ENCODE results near the gene SEC14L3. TPM values are rescaled to one million over a fixed set of nuclear protein-coding genes. Genes with fewer than 3 reads are reported as not detected.

Gene SEC14L3
- total RNA-seq, 2 donors from 2014 or later, result not detected

- Histone ChIP-seq H3K4me3 (no peak overlapping the region), H3K27ac (no peak overlapping the region), H3K36me3 (no peaks in the 10 kb centered on the region), H3K9me3 (no peaks in the 10 kb centered on the region), H3K4me1 (no peaks in the 10 kb centered on the region), H3K27me3 (no peaks in the 10 kb centered on the region)
- DNase-seq (ENCODE audit: low spot score), result no peak
- no peak for TF ChIP-seq CTCF (IDR thresholded peaks at IDR 0.05)
Measured at GRCh38 chr22:30486118-30486517, 14.3 kb upstream of the SEC14L3 start.

GRCh38 chr22:30485362-30485988 lies 13.7 kb upstream of the SEC14L3 start:
- Histone ChIP-seq H3K4me1 (no peaks in the 10 kb centered on the region), H3K9me3 (no peaks in the 10 kb centered on the region), H3K36me3 (no peaks in the 10 kb centered on the region), H3K27ac (no peak overlapping the region), H3K4me3 (no peak overlapping the region), H3K27me3 (no peaks in the 10 kb centered on the region)
- peak; percentile 62 for DNase-seq (ENCODE audit: low spot score)
- peak in 1 of 2 donors; percentile 98 for TF ChIP-seq CTCF (IDR thresholded peaks at IDR 0.05)

GRCh38 chr22:30483169-30483568 lies 11.4 kb upstream of the SEC14L3 start:
- TF ChIP-seq CTCF (IDR thresholded peaks at IDR 0.05), result no peak
- H3K4me1 ChIP-seq, result no peaks in the 10 kb centered on the region
- no peaks in the 10 kb centered on the region for H3K36me3 ChIP-seq
- H3K27ac ChIP-seq, result no peak overlapping the region
- H3K27me3 ChIP-seq, result no peaks in the 10 kb centered on the region
- no peak overlapping the region for H3K4me3 ChIP-seq
- no peak for DNase-seq (ENCODE audit: low spot score)
- no peaks in the 10 kb centered on the region for H3K9me3 ChIP-seq

- DNase-seq (ENCODE audit: low spot score), result no peak
- no peak for TF ChIP-seq CTCF (IDR thresholded peaks at IDR 0.05)
- Histone ChIP-seq H3K4me3 (no peak overlapping the region), H3K4me1 (no peaks in the 10 kb centered on the region), H3K27ac (no peak overlapping the region), H3K27me3 (no peaks in the 10 kb centered on the region), H3K9me3 (no peaks in the 10 kb centered on the region), H3K36me3 (no peaks in the 10 kb centered on the region)
Measured at GRCh38 chr22:30481711-30482110, 9.9 kb upstream of the SEC14L3 start.

- Histone ChIP-seq H3K4me3 (no peak overlapping the region), H3K27ac (no peak overlapping the region), H3K27me3 (no peaks in the 10 kb centered on the region), H3K9me3 (no peaks in the 10 kb centered on the region), H3K4me1 (no peaks in the 10 kb centered on the region), H3K36me3 (no peaks in the 10 kb centered on the region)
- no peak for DNase-seq (ENCODE audit: low spot score)
- no peak for TF ChIP-seq CTCF (IDR thresholded peaks at IDR 0.05)
Measured at GRCh38 chr22:30479981-30480380, 8.2 kb upstream of the SEC14L3 start.

Measured in right atrium auricular region (tissue), 2 donors.